Mesendoderm (in vitro differentiated cells): ENCODE measurements around the gene VSTM2B.

ENCODE experiments used
- DNase-seq: peaks from one replicate; pipeline ENCODE4 v3.0.0; 2013
- H2AK5ac ChIP-seq: 2 replicates; pipeline ENCODE4 v1.6.1; 2013; ENCODE audit warnings: low read length, inconsistent platforms
- H2BK120ac ChIP-seq: 2 replicates; pipeline ENCODE4 v1.6.1; 2013; ENCODE audit warnings: low read depth, mild to moderate bottlenecking, low read length, moderate library complexity, mixed read lengths
- H2BK15ac ChIP-seq: replicated peaks from 2 replicates; pipeline ENCODE4 v1.6.1; 2013; ENCODE audit warnings: low read depth, mild to moderate bottlenecking, moderate library complexity
- H2BK5ac ChIP-seq: 2 replicates; pipeline ENCODE4 v1.6.1; 2013; ENCODE audit warnings: low read length, inconsistent platforms
- H3K18ac ChIP-seq: 2 replicates; pipeline ENCODE4 v1.6.1; 2013; ENCODE audit warnings: mild to moderate bottlenecking, low read length, mixed read lengths
- H3K23ac ChIP-seq: one replicate; pipeline ENCODE4 v1.6.1; 2013; ENCODE audit warnings: low read length
- H3K27ac ChIP-seq: 2 replicates; pipeline ENCODE4 v1.5.1; 2013; ENCODE audit warnings: low read depth, mild to moderate bottlenecking, inconsistent platforms, low read length, moderate library complexity
- H3K27me3 ChIP-seq: 2 replicates; pipeline ENCODE4 v1.6.1; 2013; ENCODE audit warnings: low read length, control low read depth, mild to moderate bottlenecking, inconsistent platforms; ENCODE audit not compliant: insufficient read depth, poor library complexity
- H3K36me3 ChIP-seq: 2 replicates; pipeline ENCODE4 v1.6.1; 2013; ENCODE audit warnings: low read length, inconsistent platforms; ENCODE audit not compliant: control insufficient read depth, insufficient read depth
- H3K4ac ChIP-seq: one replicate; pipeline ENCODE4 v1.6.1; 2013; ENCODE audit warnings: low read depth, mild to moderate bottlenecking, low read length, moderate library complexity
- H3K4me1 ChIP-seq: 2 replicates; pipeline ENCODE4 v1.6.1; 2013; ENCODE audit warnings: low read depth, low read length, inconsistent platforms; ENCODE audit not compliant: control insufficient read depth
- H3K4me2 ChIP-seq: 2 replicates; pipeline ENCODE4 v1.6.1; 2013; ENCODE audit warnings: low read length
- H3K4me3 ChIP-seq: 2 replicates; pipeline ENCODE4 v1.5.1; 2013; ENCODE audit warnings: mild to moderate bottlenecking, low read length
- H3K56ac ChIP-seq: one replicate; pipeline ENCODE4 v1.6.1; 2013; ENCODE audit warnings: low read length
- H3K79me1 ChIP-seq: 2 replicates; pipeline ENCODE4 v1.6.1; 2013; ENCODE audit warnings: low read length, inconsistent platforms
- H3K79me2 ChIP-seq: 2 replicates; pipeline ENCODE4 v1.6.1; 2013; ENCODE audit warnings: mild to moderate bottlenecking, low read length; ENCODE audit not compliant: control insufficient read depth, insufficient read depth
- H3K9ac ChIP-seq: 2 replicates; pipeline ENCODE4 v1.6.1; 2013; ENCODE audit warnings: low read length, inconsistent platforms
- H4K5ac ChIP-seq: one replicate; pipeline ENCODE4 v1.6.1; 2013; ENCODE audit warnings: low read length
- H4K8ac ChIP-seq: one replicate; pipeline ENCODE4 v1.6.1; 2013; ENCODE audit warnings: low read depth, mild to moderate bottlenecking, control low read depth, low read length, moderate library complexity
- whole genome bisulfite sequencing: extraction: QIAGEN DNeasy Blood & Tissue Kit; methylation state at CpG from one replicate; pipeline ENCODE4 v1.1.7; 2013; ENCODE audit warnings: low lambda C conversion rate, missing lambda C conversion rate; ENCODE audit not compliant: insufficient coverage; ENCODE audit errors: extremely low coverage; 5-methylcytosine and 5-hydroxymethylcytosine counted together

Gene VSTM2B

DNA sequence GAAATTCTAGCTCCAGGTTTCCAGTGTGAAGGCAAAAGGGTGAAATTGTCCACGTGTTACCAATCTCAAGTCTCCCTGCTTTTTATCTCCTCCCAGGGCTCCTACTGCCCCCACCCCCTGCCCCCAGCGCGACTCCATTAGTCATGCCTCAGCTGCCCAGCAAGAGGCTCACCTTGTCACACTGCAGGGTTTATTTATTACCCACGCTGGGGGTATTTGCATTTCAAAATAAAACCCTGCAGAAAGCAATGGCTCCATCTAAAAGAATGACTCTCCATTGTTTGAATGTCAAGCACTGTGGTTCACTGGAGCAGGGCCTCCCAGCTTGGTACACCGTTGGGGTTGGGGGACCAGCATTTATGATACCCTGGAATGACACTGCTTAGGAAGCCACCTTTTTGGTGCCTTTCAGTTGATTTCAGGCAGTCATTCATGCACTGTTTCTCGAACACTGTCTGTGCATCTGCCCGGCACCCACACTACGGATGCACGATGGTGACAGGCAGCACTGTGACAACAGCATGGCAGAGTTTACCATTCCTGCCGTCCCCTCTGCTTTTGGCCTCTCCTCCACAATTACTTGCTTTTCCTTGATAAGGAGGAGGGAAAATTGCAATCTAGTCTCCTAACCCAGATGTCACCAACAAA, 70.4 kb downstream of the VSTM2B start:
- Histone ChIP-seq H2BK120ac (no peak overlapping the region), H3K4me2 (no peak overlapping the region), H3K56ac (no peak overlapping the region), H3K4me1 (peaks cover 3% of the 10 kb centered on the region), H3K4me3 (no peak overlapping the region), H3K79me1 (no peaks in the 10 kb centered on the region), H3K9ac (no peak overlapping the region), H2BK5ac (no peak overlapping the region), H3K4ac (no peak overlapping the region), H2BK15ac (no peak overlapping the region), H3K79me2 (no peaks in the 10 kb centered on the region), H4K5ac (no peak overlapping the region), H3K27ac (no peak overlapping the region), H4K8ac (no peak overlapping the region), H2AK5ac (no peak overlapping the region), H3K27me3 (no peaks in the 10 kb centered on the region), H3K36me3 (no peaks in the 10 kb centered on the region), H3K23ac (no peak overlapping the region), H3K18ac (no peak overlapping the region)
- DNase-seq: peak; percentile 10
- WGBS: no CpG with 5 or more reads among the region's 10 CpGs

GRCh38 chr19:29596885-29597525, 71.2 kb downstream of the VSTM2B start:
- no peak overlapping the region for H3K27ac ChIP-seq
- no peaks in the 10 kb centered on the region for H3K36me3 ChIP-seq
- no peak overlapping the region for H2BK120ac ChIP-seq
- H3K4ac ChIP-seq: no peak overlapping the region
- H2AK5ac ChIP-seq: no peak overlapping the region
- H3K4me2 ChIP-seq: no peak overlapping the region
- H3K4me1 ChIP-seq: peaks cover 3% of the 10 kb centered on the region
- no peak overlapping the region for H2BK5ac ChIP-seq
- H4K5ac ChIP-seq: no peak overlapping the region
- H3K79me2 ChIP-seq: no peaks in the 10 kb centered on the region
- WGBS: no CpG with 5 or more reads among the region's 9 CpGs
- no peaks in the 10 kb centered on the region for H3K27me3 ChIP-seq
- no peak overlapping the region for H3K18ac ChIP-seq
- DNase-seq: peak; percentile 32
- no peak overlapping the region for H3K9ac ChIP-seq
- H3K79me1 ChIP-seq: no peaks in the 10 kb centered on the region
- no peak overlapping the region for H2BK15ac ChIP-seq
- H3K4me3 ChIP-seq: no peak overlapping the region
- H3K56ac ChIP-seq: no peak overlapping the region
- no peak overlapping the region for H4K8ac ChIP-seq
- H3K23ac ChIP-seq: no peak overlapping the region

DNA sequence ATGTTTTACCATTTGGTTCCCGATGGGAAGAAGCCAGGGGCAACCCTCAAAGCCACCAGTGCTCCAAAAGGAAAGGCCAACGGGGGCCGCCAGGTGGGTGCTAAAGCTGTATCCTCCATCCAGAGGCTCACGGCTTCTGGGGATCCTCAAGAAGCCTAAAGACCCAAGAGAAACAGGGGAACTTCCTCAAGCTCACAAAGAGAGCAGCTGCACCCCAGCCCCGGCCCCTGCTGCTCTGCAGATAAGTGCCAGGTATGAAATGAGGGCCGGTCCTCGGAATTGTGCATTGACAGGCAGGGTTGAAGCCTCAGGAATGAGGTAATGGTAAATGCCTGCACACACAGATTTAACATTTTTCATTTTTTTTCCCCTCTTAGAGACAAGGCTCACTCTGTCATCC, 72.2 kb downstream of the VSTM2B start:
- no peak overlapping the region for H3K4ac ChIP-seq
- H3K56ac ChIP-seq: no peak overlapping the region
- H3K27me3 ChIP-seq: no peaks in the 10 kb centered on the region
- H4K5ac ChIP-seq: no peak overlapping the region
- H3K18ac ChIP-seq: no peak overlapping the region
- no peak overlapping the region for H2BK120ac ChIP-seq
- WGBS: no CpG with 5 or more reads among the region's 7 CpGs
- no peak overlapping the region for H2BK5ac ChIP-seq
- H3K79me1 ChIP-seq: no peaks in the 10 kb centered on the region
- H3K9ac ChIP-seq: no peak overlapping the region
- H3K4me1 ChIP-seq: peaks cover 3% of the 10 kb centered on the region
- no peak overlapping the region for H3K27ac ChIP-seq
- no peak overlapping the region for H3K4me2 ChIP-seq
- no peak overlapping the region for H3K4me3 ChIP-seq
- no peaks in the 10 kb centered on the region for H3K36me3 ChIP-seq
- DNase-seq: no peak
- no peak overlapping the region for H4K8ac ChIP-seq
- no peak overlapping the region for H2AK5ac ChIP-seq
- no peak overlapping the region for H3K23ac ChIP-seq
- H3K79me2 ChIP-seq: no peaks in the 10 kb centered on the region
- no peak overlapping the region for H2BK15ac ChIP-seq

GRCh38 chr19:29598496-29598895, 72.7 kb downstream of the VSTM2B start:
- Histone ChIP-seq H3K27me3 (no peaks in the 10 kb centered on the region), H2BK5ac (no peak overlapping the region), H2AK5ac (no peak overlapping the region), H3K4me3 (no peak overlapping the region), H3K23ac (no peak overlapping the region), H4K5ac (no peak overlapping the region), H3K4me2 (no peak overlapping the region), H3K79me2 (no peaks in the 10 kb centered on the region), H3K56ac (no peak overlapping the region), H3K36me3 (no peaks in the 10 kb centered on the region), H4K8ac (no peak overlapping the region), H3K4me1 (peaks cover 3% of the 10 kb centered on the region), H2BK120ac (no peak overlapping the region), H2BK15ac (no peak overlapping the region), H3K18ac (no peak overlapping the region), H3K9ac (no peak overlapping the region), H3K4ac (no peak overlapping the region), H3K79me1 (no peaks in the 10 kb centered on the region), H3K27ac (no peak overlapping the region)
- WGBS: no CpG with 5 or more reads among the region's 3 CpGs
- DNase-seq: no peak

DNA sequence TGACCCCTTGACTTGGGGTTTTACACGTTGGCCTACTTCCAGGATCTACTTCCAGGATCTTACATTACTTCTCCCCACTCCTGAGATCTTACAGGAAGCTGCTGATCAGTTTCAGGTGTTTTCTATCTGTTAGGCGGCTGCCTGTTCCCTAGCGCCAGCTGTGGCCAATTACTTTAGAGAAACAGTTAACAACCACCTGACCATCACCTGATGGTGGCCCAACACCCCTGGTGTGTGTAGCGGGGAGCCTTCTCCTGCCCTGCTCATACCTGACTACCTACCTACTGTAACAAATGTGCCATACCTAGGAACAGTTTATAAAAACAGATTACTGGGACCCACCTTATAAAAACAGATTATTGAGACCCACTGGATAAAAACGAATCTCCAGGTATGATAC, 77.5 kb downstream of the VSTM2B start:
- H3K27me3 ChIP-seq: no peaks in the 10 kb centered on the region
- no CpG with 5 or more reads among the region's 5 CpGs for WGBS
- H3K4me1 ChIP-seq: peaks cover 1% of the 10 kb centered on the region

More for the DNA sequence above, 77.5 kb downstream of the VSTM2B start:
- H3K79me2 ChIP-seq: peaks cover 3% of the 10 kb centered on the region
- H2BK120ac ChIP-seq: no peak overlapping the region
- H3K4me2 ChIP-seq: no peak overlapping the region
- no peak overlapping the region for H3K18ac ChIP-seq
- no peak overlapping the region for H2BK5ac ChIP-seq
- H3K79me1 ChIP-seq: peaks cover 6% of the 10 kb centered on the region
- peak; percentile 46 for DNase-seq
- H3K9ac ChIP-seq: no peak overlapping the region
- H3K56ac ChIP-seq: no peak overlapping the region
- H3K23ac ChIP-seq: no peak overlapping the region
- H2BK15ac ChIP-seq: no peak overlapping the region
- H4K5ac ChIP-seq: no peak overlapping the region
- H2AK5ac ChIP-seq: no peak overlapping the region
- H3K36me3 ChIP-seq: no peaks in the 10 kb centered on the region
- no peak overlapping the region for H4K8ac ChIP-seq
- H3K4ac ChIP-seq: no peak overlapping the region
- H3K27ac ChIP-seq: no peak overlapping the region
- no peak overlapping the region for H3K4me3 ChIP-seq
